K562 (cell line): ENCODE measurements around the gene SMIM12. TPM values are rescaled to one million over a fixed set of nuclear protein-coding genes. Genes with fewer than 3 reads are reported as not detected.

Experiments
- CBX5 ChIP-seq: IDR thresholded peaks from 2 replicates; pipeline ENCODE4 v1.6.1; 2014; ENCODE audit warnings: low read depth, borderline replicate concordance
- COPS2 ChIP-seq: fragments of 450-650 bp; conservative IDR thresholded peaks from 2 replicates; pipeline ENCODE4 v1.6.1; 2016; ENCODE audit warnings: mild to moderate bottlenecking, moderate library complexity
- ERF ChIP-seq: fragments of 450-650 bp; formaldehyde crosslinking; IDR thresholded peaks from 2 replicates; pipeline ENCODE4 v1.4.0; 2020; ENCODE audit warnings: mild to moderate bottlenecking, mixed read lengths
- MEF2D ChIP-seq: conservative IDR thresholded peaks from 2 replicates; pipeline ENCODE4 v1.6.1; 2016; ENCODE audit warnings: low read depth, missing genetic modification characterization, missing compliant biosample characterization
- NFE2L1 ChIP-seq: fragments of 450-650 bp; IDR thresholded peaks from 2 replicates; pipeline ENCODE4 v1.6.1; 2016; ENCODE audit warnings: missing genetic modification characterization, low read depth, mild to moderate bottlenecking, missing compliant biosample characterization, moderate library complexity, borderline replicate concordance
- POLR3A ChIP-seq: IDR thresholded peaks from 2 replicates; pipeline ENCODE4 v1.6.1; 2011; ENCODE audit warnings: borderline replicate concordance, mild to moderate bottlenecking, moderate library complexity; ENCODE audit not compliant: insufficient read length, insufficient read depth; ENCODE audit errors: extremely low read depth
- SMARCA5 ChIP-seq: fragments of 450-650 bp; IDR thresholded peaks from 2 replicates; pipeline ENCODE4 v1.6.1; 2016
- ZFPM2 ChIP-seq: fragments of 250-450 bp; sonication (Bioruptor Pico); IDR thresholded peaks from 2 replicates; pipeline ENCODE4 v1.5.1; 2022; ENCODE audit warnings: mild to moderate bottlenecking
- ZNF184 ChIP-seq: sonication (generic); formaldehyde crosslinking; IDR thresholded peaks from 2 replicates; pipeline ENCODE4 v1.5.0; 2020; ENCODE audit warnings: missing genetic modification reagents
- ZNF197 ChIP-seq: fragments of 200-800 bp; sonication (Bioruptor generic); IDR thresholded peaks from 2 replicates; pipeline ENCODE4 v1.6.1; 2016; ENCODE audit warnings: low read depth, missing genetic modification characterization, missing compliant biosample characterization
- ZNF24 ChIP-seq: fragments of 450-650 bp; IDR thresholded peaks from 2 replicates; pipeline ENCODE4 v1.6.1; 2016
- polyA plus RNA-seq, 8 experiments: library from polyadenylated mRNA; depleted of rRNA in 4 of 8; stranded (reverse) in 5 of 8; unstranded in 3 of 8; fragments of >200 nt; fragmentation: Nextera tagmentation in 2 of 8; fragmentation: Illumina TruSeq in 1 of 8; extraction: Ambion mirVana in 2 of 8; extraction: Trizol in 1 of 8; gene quantifications; 2 replicates each; pipeline versions ENCODE4 v1.2.1 to v1.2.3, GENCODE V29; 2011 to 2014; ENCODE audit warnings: inconsistent platforms in 1 of 8, missing spikeins in 1 of 8
- total RNA-seq, 7 experiments: library from RNA; depleted of rRNA in 6 of 7; stranded (reverse); fragments of >200 nt in 6 of 7; fragmentation: Illumina TruSeq in 2 of 7; extraction: Trizol in 2 of 7; gene quantifications; 2 replicates each; pipeline versions ENCODE4 v1.2.1 to v1.2.3, GENCODE V29; 2011 to 2021; ENCODE audit warnings: low replicate concordance in 1 of 7
- TF ChIP-seq, protein P1 (sequence below): sonication (generic); formaldehyde crosslinking; IDR thresholded peaks from 2 replicates; pipeline ENCODE4 v1.8.1; 2023; ENCODE audit warnings: missing genetic modification reagents, mild to moderate bottlenecking, borderline replicate concordance
- TF ChIP-seq, protein P2 (sequence below): fragments of 450-650 bp; IDR thresholded peaks from 2 replicates; pipeline ENCODE4 v1.6.1; 2017; ENCODE audit warnings: antibody characterized with exemption
- TF ChIP-seq, protein P3 (sequence below): fragments of 250-450 bp; sonication (Bioruptor Pico); IDR thresholded peaks from 2 replicates; pipeline ENCODE4 v1.5.0; 2021
- TF ChIP-seq, protein P4 (sequence below): fragments of 250-450 bp; sonication (Bioruptor Pico); IDR thresholded peaks from 2 replicates; pipeline ENCODE4 v1.8.0; 2021; ENCODE audit warnings: mild to moderate bottlenecking, moderate library complexity
- TF ChIP-seq, protein P5 (sequence below), 3 experiments: IDR thresholded peaks in 2 of 3; conservative IDR thresholded peaks in 1 of 3; 2 replicates each; pipeline ENCODE4 v1.5.1; 2011 to 2012; ENCODE audit warnings: low read length in 3 of 3, mild to moderate bottlenecking in 3 of 3, control low read depth in 2 of 3, improper control_type of control experiment in 1 of 3, inconsistent platforms in 1 of 3, low read depth in 1 of 3, mixed read lengths in 1 of 3, moderate library complexity in 1 of 3; ENCODE audit not compliant: insufficient read depth in 2 of 3

SMIM12 gene
- total and polyA plus RNA-seq, 9 of the 15 experiments (the other 6 are each of a cell fraction or from before 2014, with no cell fraction given), result 51.7 to 112 (median 63.9) TPM

DNA sequence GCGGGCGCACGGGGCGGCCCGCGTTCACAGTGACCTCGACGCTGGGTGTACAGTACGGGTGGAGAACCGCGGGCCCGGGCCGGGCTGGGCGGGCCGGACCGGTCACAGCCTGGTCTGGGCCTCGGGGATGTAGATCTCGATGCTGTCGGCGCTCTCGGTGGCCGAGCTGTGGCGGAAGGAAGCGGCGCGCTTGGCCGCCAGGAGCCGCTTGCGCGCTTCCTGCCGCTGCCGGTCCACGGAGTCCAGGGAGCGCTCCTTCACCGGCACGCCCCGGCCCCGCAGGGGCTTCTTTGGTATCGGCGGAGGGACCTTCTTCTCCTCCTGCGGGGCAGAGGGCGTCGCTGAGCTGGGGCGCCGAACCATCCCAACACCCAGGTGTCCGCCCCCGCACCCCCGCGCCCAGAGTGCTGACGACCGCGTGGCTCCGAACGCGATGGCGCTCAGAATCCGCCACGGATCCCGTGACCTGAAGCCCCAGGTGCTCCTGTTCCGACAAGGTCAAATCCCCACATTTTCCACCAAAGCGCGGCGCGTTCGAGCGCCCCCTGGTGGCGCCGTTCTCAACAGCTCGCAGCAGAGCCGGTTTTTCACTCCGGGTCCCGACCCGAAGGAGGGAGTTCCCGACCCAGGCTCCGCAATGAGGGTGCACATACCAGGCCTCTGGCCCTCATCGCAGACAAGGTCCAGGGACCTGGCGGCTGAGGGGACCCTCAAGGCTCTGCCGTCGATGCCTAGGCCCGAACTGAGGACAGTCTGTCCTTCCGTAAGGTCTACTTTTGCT, 6.6 kb upstream of the SMIM12 start (continued):
- TF ChIP-seq, protein P1, sequence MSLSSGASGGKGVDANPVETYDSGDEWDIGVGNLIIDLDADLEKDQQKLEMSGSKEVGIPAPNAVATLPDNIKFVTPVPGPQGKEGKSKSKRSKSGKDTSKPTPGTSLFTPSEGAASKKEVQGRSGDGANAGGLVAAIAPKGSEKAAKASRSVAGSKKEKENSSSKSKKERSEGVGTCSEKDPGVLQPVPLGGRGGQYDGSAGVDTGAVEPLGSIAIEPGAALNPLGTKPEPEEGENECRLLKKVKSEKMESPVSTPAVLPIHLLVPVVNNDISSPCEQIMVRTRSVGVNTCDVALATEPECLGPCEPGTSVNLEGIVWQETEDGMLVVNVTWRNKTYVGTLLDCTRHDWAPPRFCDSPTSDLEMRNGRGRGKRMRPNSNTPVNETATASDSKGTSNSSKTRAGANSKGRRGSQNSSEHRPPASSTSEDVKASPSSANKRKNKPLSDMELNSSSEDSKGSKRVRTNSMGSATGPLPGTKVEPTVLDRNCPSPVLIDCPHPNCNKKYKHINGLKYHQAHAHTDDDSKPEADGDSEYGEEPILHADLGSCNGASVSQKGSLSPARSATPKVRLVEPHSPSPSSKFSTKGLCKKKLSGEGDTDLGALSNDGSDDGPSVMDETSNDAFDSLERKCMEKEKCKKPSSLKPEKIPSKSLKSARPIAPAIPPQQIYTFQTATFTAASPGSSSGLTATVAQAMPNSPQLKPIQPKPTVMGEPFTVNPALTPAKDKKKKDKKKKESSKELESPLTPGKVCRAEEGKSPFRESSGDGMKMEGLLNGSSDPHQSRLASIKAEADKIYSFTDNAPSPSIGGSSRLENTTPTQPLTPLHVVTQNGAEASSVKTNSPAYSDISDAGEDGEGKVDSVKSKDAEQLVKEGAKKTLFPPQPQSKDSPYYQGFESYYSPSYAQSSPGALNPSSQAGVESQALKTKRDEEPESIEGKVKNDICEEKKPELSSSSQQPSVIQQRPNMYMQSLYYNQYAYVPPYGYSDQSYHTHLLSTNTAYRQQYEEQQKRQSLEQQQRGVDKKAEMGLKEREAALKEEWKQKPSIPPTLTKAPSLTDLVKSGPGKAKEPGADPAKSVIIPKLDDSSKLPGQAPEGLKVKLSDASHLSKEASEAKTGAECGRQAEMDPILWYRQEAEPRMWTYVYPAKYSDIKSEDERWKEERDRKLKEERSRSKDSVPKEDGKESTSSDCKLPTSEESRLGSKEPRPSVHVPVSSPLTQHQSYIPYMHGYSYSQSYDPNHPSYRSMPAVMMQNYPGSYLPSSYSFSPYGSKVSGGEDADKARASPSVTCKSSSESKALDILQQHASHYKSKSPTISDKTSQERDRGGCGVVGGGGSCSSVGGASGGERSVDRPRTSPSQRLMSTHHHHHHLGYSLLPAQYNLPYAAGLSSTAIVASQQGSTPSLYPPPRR (CRISPR knock-in tag), result no peak
- TF ChIP-seq POLR3A (no peak), CBX5 (no peak), COPS2 (no peak), MEF2D (no peak), ZNF24 (no peak), SMARCA5 (no peak), NFE2L1 (tag) (no peak), ERF (CRISPR knock-in tag) (no peak), ZNF184 (CRISPR knock-in tag) (no peak), ZNF197 (CRISPR knock-in tag) (no peak), ZFPM2 (no peak)
- TF ChIP-seq, protein P2, sequence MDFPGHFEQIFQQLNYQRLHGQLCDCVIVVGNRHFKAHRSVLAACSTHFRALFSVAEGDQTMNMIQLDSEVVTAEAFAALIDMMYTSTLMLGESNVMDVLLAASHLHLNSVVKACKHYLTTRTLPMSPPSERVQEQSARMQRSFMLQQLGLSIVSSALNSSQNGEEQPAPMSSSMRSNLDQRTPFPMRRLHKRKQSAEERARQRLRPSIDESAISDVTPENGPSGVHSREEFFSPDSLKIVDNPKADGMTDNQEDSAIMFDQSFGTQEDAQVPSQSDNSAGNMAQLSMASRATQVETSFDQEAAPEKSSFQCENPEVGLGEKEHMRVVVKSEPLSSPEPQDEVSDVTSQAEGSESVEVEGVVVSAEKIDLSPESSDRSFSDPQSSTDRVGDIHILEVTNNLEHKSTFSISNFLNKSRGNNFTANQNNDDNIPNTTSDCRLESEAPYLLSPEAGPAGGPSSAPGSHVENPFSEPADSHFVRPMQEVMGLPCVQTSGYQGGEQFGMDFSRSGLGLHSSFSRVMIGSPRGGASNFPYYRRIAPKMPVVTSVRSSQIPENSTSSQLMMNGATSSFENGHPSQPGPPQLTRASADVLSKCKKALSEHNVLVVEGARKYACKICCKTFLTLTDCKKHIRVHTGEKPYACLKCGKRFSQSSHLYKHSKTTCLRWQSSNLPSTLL, result no peak
- TF ChIP-seq, protein P3, sequence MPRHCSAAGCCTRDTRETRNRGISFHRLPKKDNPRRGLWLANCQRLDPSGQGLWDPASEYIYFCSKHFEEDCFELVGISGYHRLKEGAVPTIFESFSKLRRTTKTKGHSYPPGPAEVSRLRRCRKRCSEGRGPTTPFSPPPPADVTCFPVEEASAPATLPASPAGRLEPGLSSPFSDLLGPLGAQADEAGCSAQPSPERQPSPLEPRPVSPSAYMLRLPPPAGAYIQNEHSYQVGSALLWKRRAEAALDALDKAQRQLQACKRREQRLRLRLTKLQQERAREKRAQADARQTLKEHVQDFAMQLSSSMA (CRISPR knock-in tag), result no peak
- TF ChIP-seq, protein P4, sequence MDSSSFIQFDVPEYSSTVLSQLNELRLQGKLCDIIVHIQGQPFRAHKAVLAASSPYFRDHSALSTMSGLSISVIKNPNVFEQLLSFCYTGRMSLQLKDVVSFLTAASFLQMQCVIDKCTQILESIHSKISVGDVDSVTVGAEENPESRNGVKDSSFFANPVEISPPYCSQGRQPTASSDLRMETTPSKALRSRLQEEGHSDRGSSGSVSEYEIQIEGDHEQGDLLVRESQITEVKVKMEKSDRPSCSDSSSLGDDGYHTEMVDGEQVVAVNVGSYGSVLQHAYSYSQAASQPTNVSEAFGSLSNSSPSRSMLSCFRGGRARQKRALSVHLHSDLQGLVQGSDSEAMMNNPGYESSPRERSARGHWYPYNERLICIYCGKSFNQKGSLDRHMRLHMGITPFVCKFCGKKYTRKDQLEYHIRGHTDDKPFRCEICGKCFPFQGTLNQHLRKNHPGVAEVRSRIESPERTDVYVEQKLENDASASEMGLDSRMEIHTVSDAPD, result no peak
- TF ChIP-seq, protein P5, sequence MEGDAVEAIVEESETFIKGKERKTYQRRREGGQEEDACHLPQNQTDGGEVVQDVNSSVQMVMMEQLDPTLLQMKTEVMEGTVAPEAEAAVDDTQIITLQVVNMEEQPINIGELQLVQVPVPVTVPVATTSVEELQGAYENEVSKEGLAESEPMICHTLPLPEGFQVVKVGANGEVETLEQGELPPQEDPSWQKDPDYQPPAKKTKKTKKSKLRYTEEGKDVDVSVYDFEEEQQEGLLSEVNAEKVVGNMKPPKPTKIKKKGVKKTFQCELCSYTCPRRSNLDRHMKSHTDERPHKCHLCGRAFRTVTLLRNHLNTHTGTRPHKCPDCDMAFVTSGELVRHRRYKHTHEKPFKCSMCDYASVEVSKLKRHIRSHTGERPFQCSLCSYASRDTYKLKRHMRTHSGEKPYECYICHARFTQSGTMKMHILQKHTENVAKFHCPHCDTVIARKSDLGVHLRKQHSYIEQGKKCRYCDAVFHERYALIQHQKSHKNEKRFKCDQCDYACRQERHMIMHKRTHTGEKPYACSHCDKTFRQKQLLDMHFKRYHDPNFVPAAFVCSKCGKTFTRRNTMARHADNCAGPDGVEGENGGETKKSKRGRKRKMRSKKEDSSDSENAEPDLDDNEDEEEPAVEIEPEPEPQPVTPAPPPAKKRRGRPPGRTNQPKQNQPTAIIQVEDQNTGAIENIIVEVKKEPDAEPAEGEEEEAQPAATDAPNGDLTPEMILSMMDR (IDR thresholded peaks at IDR 0.05 in 2 of 3, conservative IDR thresholded peaks at IDR 0.05 in 1 of 3; ENCODE audit: insufficient read depth in 2 of 3, low read depth in 1 of 3, low read length in 3 of 3), result peak; percentile 92 to 99 (median 93)
